Activated T-cell treated with anti-CD3 and anti-CD28 coated beads, Interleukin-2, amount 50 U/mL, for 72 hours (primary cell): ENCODE measurements around the gene TMEM33. TPM values are rescaled to one million over a fixed set of nuclear protein-coding genes. Genes with fewer than 3 reads are reported as not detected.
"Not testable (repeated sequence)": the region's sequence is repeated elsewhere in the genome, so short reads cannot be mapped to it uniquely, and the experiment has no call there.

ENCODE experiments used
- ATAC-seq, 2 donors: fragments of 150-1000 bp; cut with Tn5 transposase; replicated peaks in 1 of 2; 2 replicates each; pipeline ENCODE4 v1.10.0; 2021; ENCODE audit warnings: moderate library complexity in 2 of 2, mild to moderate bottlenecking in 1 of 2
- DNase-seq, 2 donors: peaks; one replicate each; pipeline ENCODE4 v3.0.0; 2021 to 2022; ENCODE audit warnings: mixed read lengths in 1 of 2
- H3K27ac Mint-ChIP-seq: one replicate; pipeline ENCODE4 v1.8.0; 2022; ENCODE audit warnings: mild to moderate bottlenecking, moderate library complexity, mixed read lengths
- H3K27me3 Mint-ChIP-seq: one replicate; pipeline ENCODE4 v1.8.0; 2022; ENCODE audit warnings: low read depth, mixed read lengths
- H3K36me3 Mint-ChIP-seq, 2 donors: one replicate each; pipeline ENCODE4 v1.8.0; 2022; ENCODE audit warnings: mixed read lengths in 2 of 2, mild to moderate bottlenecking in 1 of 2; ENCODE audit not compliant: insufficient read depth in 2 of 2
- H3K4me1 Mint-ChIP-seq: one replicate; pipeline ENCODE4 v1.8.0; 2022; ENCODE audit warnings: low read depth, mixed read lengths
- H3K4me3 Mint-ChIP-seq, 2 donors: one replicate each; pipeline ENCODE4 v1.8.0; 2022; ENCODE audit warnings: mild to moderate bottlenecking in 2 of 2, mixed read lengths in 2 of 2, moderate library complexity in 2 of 2
- H3K9me3 Mint-ChIP-seq, 2 donors: one replicate each; pipeline ENCODE4 v1.8.0; 2022; ENCODE audit warnings: mixed read lengths in 2 of 2
- total RNA-seq, 2 donors: library from RNA; stranded (reverse); gene quantifications; one replicate each; pipeline ENCODE4 v1.2.3, GENCODE V29; 2022

The TMEM33 gene, protein sequence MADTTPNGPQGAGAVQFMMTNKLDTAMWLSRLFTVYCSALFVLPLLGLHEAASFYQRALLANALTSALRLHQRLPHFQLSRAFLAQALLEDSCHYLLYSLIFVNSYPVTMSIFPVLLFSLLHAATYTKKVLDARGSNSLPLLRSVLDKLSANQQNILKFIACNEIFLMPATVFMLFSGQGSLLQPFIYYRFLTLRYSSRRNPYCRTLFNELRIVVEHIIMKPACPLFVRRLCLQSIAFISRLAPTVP
- 10 to 100 TPM; 37.4 to 45.5 TPM for total RNA-seq

DNA sequence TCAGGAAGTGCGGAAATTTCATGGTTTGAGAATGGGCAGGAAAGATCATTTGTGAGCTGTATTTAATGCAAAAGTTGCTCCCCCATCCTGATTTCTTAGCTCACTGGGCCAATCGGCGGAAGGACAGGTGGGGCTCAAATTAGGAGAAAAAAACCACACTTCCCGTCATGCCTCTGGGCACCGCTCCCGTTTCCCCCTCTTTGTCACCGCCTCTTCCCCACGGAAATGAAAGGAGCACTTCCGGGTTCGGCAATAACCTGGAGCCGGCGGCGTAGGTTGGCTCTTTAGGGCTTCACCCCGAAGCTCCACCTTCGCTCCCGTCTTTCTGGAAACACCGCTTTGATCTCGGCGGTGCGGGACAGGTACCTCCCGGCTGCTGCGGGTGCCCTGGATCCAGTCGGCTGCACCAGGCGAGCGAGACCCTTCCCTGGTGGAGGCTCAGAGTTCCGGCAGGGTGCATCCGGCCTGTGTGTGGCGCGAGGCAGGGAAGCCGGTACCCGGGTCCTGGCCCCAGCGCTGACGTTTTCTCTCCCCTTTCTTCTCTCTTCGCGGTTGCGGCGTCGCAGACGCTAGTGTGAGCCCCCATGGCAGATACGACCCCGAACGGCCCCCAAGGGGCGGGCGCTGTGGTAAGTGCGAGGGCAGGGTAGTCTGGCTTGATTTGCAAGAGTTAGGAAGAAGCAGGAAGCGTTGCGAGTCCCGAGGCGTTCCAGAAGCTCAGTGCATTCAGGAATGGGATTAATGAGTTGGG, at the start of gene TMEM33:
Gene TMEM33, plus strand, starts transcription at position 529 of the 751 bp plus-strand sequence. Its CDS starts 56 bp downstream, at position 585.
- peak; percentile 68 to 76 for DNase-seq
- Mint-ChIP-seq H3K9me3 (peaks cover 0 to 3% of the 10 kb centered on the region in 2 donors), H3K4me3 (peak within 1 kb of the TSS; percentile 98 to 99), H3K4me1 (peaks cover 48% of the 10 kb centered on the region), H3K36me3 (peaks cover 8 to 13% of the 10 kb centered on the region in 2 donors), H3K27me3 (no peaks in the 10 kb centered on the region), H3K27ac (peak within 1 kb of the TSS; percentile 96)
- ATAC-seq: peak; percentile 89 to 92

DNA sequence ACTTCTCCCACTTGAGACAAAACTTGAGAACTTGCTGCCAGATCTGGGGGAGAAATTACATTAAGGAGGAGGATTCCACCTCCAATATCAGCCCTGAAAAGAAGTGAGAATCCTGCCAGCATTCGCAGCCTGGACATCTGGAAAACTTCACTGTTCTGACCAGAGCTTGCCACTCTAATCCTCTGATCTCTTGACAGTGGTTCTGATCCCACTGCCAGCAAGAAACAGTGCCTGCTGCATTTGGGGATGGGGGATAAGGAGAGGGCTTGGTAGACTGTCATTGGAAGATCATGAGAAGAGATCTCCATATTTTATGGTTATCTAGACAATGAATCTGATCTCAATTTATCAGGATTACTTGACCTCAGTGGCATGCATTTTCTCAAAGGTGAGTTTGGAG, 49.8 kb upstream of the TMEM33 start:
- no peaks in the 10 kb centered on the region for H3K9me3 Mint-ChIP-seq
- H3K4me3 Mint-ChIP-seq: no peak overlapping the region
- no peaks in the 10 kb centered on the region for H3K36me3 Mint-ChIP-seq
- ATAC-seq: no peak
- no peak overlapping the region for H3K27ac Mint-ChIP-seq
- no peak for DNase-seq
- H3K4me1 Mint-ChIP-seq: peaks cover 9% of the 10 kb centered on the region
- peaks cover 46% of the 10 kb centered on the region for H3K27me3 Mint-ChIP-seq

DNA sequence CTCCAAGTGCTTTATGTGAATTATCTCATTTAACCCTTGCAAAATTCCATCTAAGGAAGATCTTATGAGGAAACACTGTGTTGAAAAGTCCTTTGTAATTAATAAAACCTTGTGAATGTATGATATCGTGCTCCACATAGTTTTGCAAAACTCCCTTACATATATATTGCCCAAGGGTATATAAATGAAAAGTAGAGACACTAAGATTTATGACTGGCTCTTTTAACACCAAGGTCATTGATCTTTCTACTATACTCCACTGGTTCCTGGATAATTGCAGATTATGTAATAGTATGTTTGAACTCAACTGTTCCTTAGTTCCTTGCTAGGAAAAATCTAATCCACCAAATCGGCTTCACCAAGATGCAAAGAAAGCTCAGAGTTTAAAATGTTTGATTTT, 48.0 kb upstream of the TMEM33 start:
- no peak overlapping the region for H3K27ac Mint-ChIP-seq
- no peak for DNase-seq

GRCh38 chr4:41887821-41888686, 47.2 kb upstream of the TMEM33 start:
- no peak for ATAC-seq
- Mint-ChIP-seq H3K36me3 (no peaks in the 10 kb centered on the region), H3K9me3 (no peaks in the 10 kb centered on the region), H3K27me3 (peaks cover 39% of the 10 kb centered on the region), H3K27ac (no peak overlapping the region), H3K4me3 (no peak overlapping the region), H3K4me1 (no peaks in the 10 kb centered on the region)
- peak in 1 of 2 donors; percentile 41 for DNase-seq

More for the DNA sequence above, 48.0 kb upstream of the TMEM33 start:
- Mint-ChIP-seq H3K27me3 (peaks cover 34% of the 10 kb centered on the region), H3K4me3 (no peak overlapping the region), H3K36me3 (no peaks in the 10 kb centered on the region), H3K4me1 (no peaks in the 10 kb centered on the region), H3K9me3 (no peaks in the 10 kb centered on the region)
- no peak for ATAC-seq

DNA sequence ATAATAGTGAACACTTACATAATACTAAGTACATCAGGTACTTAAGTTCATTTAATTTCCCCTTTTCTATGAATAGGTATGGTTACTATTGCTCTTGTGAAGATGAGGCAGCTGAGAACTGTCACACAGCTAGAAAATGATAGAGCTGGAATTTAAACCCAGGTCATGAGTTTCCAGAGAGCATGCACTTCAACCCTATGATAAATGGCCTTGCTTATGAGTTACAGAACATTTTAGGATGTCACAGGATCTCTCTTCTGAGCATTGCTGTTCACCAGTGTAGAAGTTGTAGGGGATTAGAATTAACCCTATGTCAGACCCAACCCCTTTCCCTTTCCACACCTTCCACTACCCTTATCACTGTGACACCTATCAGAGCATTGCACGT, 46.5 kb upstream of the TMEM33 start:
- Mint-ChIP-seq H3K27me3 (peaks cover 36% of the 10 kb centered on the region), H3K9me3 (no peaks in the 10 kb centered on the region), H3K36me3 (no peaks in the 10 kb centered on the region), H3K4me3 (no peak overlapping the region), H3K4me1 (no peaks in the 10 kb centered on the region), H3K27ac (no peak overlapping the region)
- ATAC-seq (no peak), DNase-seq (no peak)

DNA sequence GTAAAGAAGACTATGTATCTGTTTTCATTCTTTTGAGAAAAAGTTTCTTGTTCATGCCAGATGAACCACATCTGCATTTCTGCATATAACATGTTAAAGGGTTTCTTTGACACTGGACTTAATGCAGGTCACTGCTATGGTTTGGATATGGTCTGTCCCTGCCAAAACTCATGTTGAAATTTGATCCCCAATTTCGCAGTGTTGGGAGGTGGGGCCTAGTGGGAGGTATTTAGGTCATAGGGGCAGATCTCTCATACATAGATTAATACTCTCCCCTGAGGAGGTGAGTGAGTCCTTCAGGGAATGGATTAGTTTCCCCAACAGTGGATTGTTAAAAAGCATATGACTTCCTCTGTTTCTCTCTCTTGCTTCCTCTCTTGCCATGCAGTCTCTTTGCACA, 45.9 kb upstream of the TMEM33 start:
- peaks cover 41% of the 10 kb centered on the region for H3K27me3 Mint-ChIP-seq
- no peak overlapping the region for H3K4me3 Mint-ChIP-seq
- DNase-seq: no peak
- H3K27ac Mint-ChIP-seq: no peak overlapping the region
- H3K36me3 Mint-ChIP-seq: no peaks in the 10 kb centered on the region
- no peaks in the 10 kb centered on the region for H3K9me3 Mint-ChIP-seq
- no peaks in the 10 kb centered on the region for H3K4me1 Mint-ChIP-seq
- no peak for ATAC-seq

- Mint-ChIP-seq H3K9me3 (no peaks in the 10 kb centered on the region), H3K4me3 (no peak overlapping the region), H3K36me3 (no peaks in the 10 kb centered on the region), H3K27ac (no peak overlapping the region), H3K4me1 (no peaks in the 10 kb centered on the region), H3K27me3 (peaks cover 42% of the 10 kb centered on the region)
- no peak for DNase-seq
- ATAC-seq: no peak
Observed at GRCh38 chr4:41890085-41890484, 45.1 kb upstream of the TMEM33 start.

GRCh38 chr4:41896648-41897047, 38.6 kb upstream of the TMEM33 start:
- H3K9me3 Mint-ChIP-seq: peaks cover 0 to 2% of the 10 kb centered on the region in 2 donors
- DNase-seq (no peak), ATAC-seq (no peak)
- H3K4me1 Mint-ChIP-seq: no peaks in the 10 kb centered on the region
- H3K36me3 Mint-ChIP-seq: no peaks in the 10 kb centered on the region
- H3K4me3 Mint-ChIP-seq: no peak overlapping the region
- peaks cover 17% of the 10 kb centered on the region for H3K27me3 Mint-ChIP-seq
- no peak overlapping the region for H3K27ac Mint-ChIP-seq

DNA sequence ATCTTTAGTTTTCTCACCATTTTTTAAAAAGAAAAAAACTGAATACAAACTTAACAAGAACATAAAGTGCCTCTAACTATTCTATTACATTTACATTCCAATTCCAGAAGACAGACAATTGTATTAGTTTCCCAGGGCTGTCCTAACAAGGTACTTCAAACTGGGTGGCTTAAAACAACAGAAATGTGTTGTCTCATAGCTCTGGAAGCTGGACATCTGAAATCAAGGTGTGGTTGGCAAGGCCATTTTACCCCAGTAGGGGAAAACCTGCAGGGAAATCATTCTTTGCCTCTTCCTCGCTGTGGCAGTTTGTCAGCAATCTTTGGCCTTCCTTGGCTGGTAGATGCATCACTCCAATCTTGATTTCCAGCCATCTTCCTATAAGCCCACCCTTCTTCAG, 37.5 kb upstream of the TMEM33 start:
- H3K27ac Mint-ChIP-seq: no peak overlapping the region
- DNase-seq (no peak), ATAC-seq (no peak)
- peaks cover 0 to under 1% of the 10 kb centered on the region in 2 donors for H3K36me3 Mint-ChIP-seq
- H3K9me3 Mint-ChIP-seq: peaks cover 1 to 2% of the 10 kb centered on the region in 2 donors
- H3K4me3 Mint-ChIP-seq: no peak overlapping the region
- no peaks in the 10 kb centered on the region for H3K4me1 Mint-ChIP-seq
- H3K27me3 Mint-ChIP-seq: peaks cover 13% of the 10 kb centered on the region

- H3K36me3 Mint-ChIP-seq, H3K27ac Mint-ChIP-seq, H3K4me1 Mint-ChIP-seq, H3K9me3 Mint-ChIP-seq, DNase-seq, H3K4me3 Mint-ChIP-seq, ATAC-seq: not testable (repeated sequence)
- H3K27me3 Mint-ChIP-seq: peaks cover 17% of the 10 kb centered on the region
Observed at GRCh38 chr4:41909136-41909535, 26.1 kb upstream of the TMEM33 start.

- Mint-ChIP-seq H3K4me3 (no peak overlapping the region), H3K27ac (no peak overlapping the region), H3K27me3 (peaks cover 5% of the 10 kb centered on the region), H3K4me1 (no peaks in the 10 kb centered on the region), H3K36me3 (no peaks in the 10 kb centered on the region), H3K9me3 (no peaks in the 10 kb centered on the region)
- ATAC-seq: no peak
- DNase-seq: no peak
Observed at GRCh38 chr4:41912546-41912945, 22.7 kb upstream of the TMEM33 start.

GRCh38 chr4:41913509-41913908, 21.7 kb upstream of the TMEM33 start:
- Mint-ChIP-seq H3K4me1 (no peaks in the 10 kb centered on the region), H3K27me3 (peaks cover 4% of the 10 kb centered on the region), H3K36me3 (no peaks in the 10 kb centered on the region), H3K4me3 (no peak overlapping the region), H3K27ac (no peak overlapping the region), H3K9me3 (peaks cover 0 to 2% of the 10 kb centered on the region in 2 donors)
- ATAC-seq: no peak
- DNase-seq: no peak

DNA sequence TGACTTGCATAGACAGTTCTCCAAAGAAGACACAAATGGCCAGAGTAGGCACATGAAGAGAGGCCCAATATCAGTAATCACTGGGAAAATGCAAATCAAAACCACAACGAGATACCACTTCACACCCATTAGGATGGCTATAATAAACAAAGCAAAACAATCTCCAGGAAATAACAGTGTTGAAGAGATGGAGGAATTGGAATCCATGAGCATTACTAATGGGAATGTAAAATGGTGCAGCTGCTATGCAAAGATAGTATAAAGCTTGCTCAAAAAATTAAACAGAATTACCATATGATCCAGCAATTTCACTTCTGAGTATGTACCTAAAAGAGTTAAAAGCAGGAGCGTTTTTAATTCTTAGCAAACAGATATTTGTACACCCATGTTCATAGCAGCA, 17.0 kb upstream of the TMEM33 start:
- DNase-seq (no peak), ATAC-seq (no peak)
- Mint-ChIP-seq H3K9me3 (peaks cover 6 to 8% of the 10 kb centered on the region in 2 donors), H3K27ac (no peak overlapping the region), H3K4me1 (no peaks in the 10 kb centered on the region), H3K27me3 (peaks cover 8% of the 10 kb centered on the region), H3K36me3 (peaks cover 5 to 9% of the 10 kb centered on the region in 2 donors), H3K4me3 (no peak overlapping the region)
